HG03175 (cell line): Measurements from ENCODE around the gene PIAS1.

Source experiments
- ATAC-seq: cut with Tn5 transposase; IDR thresholded peaks from one replicate; pipeline ENCODE4 v1.9.1; 2021; ENCODE audit warnings: mild to moderate bottlenecking, moderate library complexity; ENCODE audit not compliant: unreplicated experiment

Gene PIAS1

DNA sequence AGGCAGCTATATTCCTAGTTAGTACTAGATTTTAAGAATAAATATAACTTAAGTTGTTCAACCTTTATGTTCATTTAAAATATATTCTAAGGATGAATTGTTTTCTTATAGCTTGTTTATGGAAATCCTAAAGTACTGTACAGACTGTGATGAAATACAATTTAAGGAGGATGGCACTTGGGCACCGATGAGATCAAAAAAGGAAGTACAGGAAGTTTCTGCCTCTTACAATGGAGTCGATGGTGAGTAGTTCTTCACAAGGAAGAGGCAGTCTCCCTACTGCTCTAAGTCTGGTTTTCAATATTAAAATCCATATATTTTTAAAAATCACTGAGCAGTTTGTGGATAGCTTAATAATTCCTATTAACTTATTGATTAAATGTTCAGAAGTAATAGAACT lies 121.4 kb downstream of the PIAS1 start:
- no peak for ATAC-seq

DNA sequence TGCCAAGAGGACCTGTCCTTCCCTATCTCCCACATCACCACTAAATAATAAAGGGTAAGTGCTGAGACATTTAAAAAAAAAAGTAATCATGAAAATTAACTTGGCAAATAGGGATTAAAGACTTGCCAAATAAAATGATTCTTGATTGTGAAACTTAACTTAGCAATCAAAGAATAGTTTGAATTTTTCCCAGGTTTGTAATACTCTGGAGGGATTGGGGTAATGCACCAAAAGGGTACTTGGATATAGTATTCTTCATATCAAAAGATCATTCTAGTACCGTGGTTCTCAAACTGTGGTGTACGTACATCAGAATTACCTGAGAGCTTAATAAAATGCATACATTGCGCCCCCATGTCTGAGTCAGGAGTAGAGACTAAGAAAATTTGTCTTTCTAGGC lies 122.5 kb downstream of the PIAS1 start:
- no peak for ATAC-seq

DNA sequence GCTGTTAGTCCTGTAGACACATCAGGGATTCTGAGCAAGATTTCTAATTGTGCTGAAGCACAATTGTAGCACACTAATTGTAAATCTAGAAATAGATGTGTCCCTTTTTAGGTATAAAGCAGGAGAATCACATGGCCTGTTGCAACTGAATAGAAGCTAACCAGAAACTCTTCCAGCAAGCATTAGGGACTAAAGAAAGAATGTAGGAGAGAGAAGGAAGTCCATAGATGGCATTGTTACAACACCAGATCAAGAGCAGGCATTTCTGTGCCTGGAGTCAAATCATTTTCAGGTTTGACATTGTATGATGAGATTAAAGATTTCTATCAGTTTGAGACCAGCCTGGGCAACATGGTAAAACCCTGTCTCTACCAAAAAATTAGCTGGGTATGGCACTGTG lies 123.6 kb downstream of the PIAS1 start:
- no peak for ATAC-seq

DNA sequence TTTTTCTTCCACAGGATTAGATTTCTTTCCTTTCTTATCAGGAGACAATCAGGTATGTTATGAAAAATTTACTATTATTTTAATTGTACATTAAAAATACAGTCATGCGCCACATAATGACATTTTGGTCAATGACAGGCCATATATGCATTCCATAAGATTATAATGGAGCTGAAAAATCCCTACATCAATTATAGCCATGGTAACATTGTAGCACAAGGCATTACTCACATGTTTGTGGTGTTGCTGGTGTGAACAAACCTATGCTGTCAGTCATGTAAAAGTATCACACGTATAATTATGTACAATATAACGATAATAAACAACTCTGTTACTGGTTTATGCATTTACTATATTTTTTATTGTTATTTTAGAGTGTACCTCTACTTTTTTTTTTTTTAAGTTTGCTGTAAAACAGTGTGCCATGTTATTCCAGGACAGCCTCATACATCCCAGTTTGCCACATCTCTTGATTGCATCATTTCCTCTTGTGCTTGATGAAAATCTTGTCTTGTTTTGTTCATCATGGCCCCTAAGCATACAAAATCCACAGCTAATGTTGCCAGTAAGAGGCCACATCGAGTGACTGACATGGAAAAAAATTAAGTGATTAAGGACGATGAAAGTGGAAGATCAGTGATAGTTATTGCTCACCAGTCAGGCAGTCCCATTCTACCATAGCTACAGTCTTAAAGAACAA lies 129.7 kb downstream of the PIAS1 start:
- ATAC-seq = no peak

DNA sequence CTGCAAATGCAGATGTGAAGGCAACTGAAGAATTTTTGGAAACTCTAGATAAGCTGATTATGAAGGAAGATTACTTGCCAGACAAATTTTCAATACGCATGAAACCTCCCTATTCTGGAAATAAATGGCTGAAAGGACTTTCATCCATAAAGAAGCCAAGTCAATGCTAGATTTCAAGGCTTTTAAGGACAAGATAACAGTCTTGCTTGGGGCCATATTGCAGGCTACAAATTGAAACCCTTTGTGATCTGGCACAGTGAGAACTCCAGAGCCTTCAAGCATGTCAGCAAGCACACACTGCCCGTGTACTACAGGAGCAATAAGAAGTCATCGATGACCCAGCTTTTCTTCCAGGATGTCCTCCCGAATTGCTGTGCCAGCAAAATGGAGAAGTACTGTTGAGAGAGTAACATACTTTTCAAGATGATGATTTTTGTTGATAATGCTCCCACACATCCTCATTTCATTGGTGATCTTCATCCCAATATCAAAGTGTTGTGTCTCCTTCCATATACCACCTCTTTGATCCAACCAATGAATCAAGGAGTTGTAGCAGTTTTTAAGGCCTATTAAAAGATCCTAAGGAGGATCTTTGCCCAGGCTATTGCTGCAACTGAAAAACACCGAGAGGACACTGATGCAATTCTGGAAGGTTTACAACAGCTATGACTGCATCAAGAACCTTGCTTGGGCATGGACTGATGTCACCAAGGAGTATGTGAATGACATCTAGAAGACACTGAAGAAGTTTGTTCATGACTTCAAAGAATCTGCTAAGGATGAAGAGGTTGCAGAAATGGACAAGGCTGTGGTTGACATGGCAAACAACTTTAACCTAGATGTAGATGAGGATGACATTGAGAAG lies 130.7 kb downstream of the PIAS1 start:
- no peak for ATAC-seq

DNA sequence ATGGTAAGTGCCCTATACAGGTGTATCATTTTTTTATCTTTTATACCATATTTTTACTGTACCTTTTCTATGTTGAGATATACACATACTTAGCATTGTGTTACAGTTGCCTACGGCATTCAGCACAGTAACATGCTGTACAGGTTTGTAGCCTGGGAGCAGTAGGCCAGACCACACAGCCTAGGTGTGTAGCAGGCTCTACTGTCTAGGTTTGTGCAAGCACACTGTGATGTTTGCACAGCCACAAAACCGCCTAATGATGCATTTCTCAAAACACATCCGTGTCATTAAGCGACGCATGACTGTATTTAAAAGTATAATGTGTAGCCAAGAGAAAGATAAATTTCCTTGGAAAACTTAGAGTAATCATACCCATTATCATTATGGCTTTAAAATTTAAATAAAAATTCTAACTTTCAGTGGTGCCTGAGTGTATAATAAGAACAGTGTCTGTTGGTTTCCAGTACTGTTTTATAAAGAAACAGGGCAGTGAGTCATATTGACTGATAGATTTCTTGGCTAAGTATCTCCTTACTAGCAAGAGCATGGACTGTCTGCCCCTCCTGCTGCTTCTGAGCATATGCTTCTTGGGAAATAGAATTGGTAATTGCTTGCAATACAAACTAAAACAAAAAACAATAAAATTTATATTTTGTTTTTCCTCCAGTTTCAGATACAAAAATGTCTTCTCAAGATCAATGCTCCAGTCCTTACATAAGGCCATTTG lies 132.7 kb downstream of the PIAS1 start:
- no peak for ATAC-seq

DNA sequence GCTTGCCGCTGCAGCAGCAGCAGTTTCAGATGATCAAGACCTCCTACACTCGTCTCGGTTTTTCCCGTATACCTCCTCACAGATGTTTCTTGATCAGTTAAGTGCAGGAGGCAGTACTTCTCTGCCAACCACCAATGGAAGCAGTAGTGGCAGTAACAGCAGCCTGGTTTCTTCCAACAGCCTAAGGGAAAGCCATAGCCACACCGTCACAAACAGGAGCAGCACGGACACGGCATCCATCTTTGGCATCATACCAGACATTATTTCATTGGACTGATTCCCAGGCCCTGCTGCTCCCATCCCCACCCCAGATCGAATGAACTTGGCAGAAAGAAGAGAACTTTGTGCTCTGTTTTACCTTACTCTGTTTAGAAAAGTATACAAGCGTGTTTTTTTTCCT lies 133.4 kb downstream of the PIAS1 start:
- ATAC-seq = no peak

DNA sequence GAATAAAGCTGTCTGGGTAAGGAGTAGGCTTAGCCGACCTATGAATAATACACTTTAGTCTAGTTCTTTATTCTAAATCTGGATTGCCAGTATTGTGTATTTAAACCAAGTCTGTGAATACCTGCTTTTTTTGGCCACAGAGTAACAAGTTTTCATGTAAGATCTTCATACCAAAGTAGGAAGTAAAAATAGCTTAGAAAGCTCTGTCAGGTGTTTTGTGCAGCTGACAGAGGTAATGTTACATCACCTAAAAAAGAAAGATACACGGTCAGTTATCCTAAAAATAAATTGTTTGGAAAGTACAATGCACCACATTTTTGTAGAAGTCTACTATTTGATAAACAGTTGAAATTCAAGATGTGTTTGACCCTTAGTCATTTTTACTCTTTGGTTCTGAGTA lies 134.5 kb downstream of the PIAS1 start:
- ATAC-seq = no peak

DNA sequence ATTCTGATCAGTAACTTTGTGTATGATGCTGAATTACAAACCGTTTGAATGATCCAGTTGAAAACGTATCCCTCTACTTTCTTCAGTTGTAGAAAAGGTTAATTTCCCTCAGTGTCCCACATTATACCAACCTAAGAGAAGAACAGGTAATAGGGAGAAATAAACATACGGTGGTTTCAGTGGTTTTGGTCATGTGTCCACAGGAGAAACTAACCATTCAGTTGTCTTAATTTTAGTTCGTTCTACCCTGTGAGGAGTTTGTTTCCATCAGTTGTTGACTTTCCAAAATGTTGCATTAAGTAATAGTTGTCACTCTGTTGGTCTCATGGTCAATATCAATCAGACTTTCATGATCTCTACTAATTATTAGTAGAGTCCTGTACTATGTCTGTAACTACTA lies 135.9 kb downstream of the PIAS1 start:
- no peak for ATAC-seq

DNA sequence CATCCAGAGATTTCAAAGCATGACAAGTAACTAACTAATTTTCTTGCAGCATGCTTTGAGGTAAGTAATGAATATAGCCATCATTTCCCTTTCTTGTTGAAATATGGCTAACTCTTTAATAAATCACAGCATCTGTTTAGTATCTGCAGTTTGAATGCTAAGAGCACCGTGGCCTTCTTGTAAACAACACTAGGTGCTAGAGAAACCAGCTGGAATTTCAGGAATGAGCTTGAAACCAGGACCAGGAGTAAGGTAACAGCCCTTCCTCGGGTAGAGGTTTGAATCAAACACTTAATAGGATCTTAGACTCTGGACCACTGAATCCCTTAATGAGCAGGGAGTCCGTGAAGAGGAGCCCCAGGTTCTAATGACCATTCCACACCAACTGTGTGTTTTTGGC lies 137.4 kb downstream of the PIAS1 start:
- ATAC-seq = no peak

DNA sequence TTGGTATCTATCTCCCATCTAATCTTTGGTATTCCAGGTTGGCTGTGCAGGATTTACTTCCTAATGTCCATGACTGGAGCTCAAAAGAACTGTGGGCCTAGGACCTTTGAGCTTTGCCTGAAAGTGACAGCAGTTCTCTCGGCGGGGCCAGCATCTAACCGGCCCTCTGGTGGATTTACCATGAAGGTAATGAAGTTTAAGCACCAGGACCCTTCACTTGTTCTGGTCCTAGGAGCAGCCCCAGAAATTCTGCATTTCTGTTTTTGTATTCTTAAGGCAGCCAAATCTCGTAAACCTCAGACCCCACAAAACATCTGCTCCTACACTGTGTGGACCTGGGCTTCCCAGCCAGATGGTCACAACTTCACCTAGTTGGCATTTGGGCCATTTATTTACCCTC lies 138.0 kb downstream of the PIAS1 start:
- no peak for ATAC-seq

DNA sequence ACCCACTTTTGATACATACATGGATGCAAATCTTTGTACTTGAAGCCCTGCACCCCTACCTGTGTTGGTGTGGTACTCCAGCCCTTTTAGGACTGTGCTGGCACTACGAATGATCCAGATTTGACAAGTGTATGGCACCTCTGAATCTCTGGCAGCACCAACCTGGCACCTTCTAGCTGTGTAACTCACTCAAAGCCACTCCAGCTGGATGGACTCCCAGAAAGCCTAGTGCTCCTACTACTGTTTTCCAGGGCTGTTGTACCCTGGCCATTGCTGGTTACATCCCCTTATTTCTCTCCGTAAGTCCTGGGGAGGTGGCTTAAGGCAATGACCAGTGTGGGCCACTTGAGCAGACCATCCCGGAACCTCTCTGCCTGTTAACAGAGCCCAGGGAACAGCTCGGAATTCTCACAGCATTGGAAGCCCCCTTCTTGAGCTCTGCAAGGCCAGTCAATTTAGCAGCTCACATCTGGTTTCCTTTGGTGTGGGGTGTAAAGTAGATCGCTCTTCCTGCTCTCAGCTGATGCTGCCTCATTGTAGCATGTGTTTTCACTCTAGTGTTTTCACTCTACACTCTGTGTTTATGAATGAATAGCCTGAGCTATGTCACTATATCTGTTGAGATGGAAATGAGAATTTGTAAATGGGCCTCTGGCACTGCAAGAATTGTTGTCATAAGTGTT lies 138.8 kb downstream of the PIAS1 start:
- no peak for ATAC-seq

DNA sequence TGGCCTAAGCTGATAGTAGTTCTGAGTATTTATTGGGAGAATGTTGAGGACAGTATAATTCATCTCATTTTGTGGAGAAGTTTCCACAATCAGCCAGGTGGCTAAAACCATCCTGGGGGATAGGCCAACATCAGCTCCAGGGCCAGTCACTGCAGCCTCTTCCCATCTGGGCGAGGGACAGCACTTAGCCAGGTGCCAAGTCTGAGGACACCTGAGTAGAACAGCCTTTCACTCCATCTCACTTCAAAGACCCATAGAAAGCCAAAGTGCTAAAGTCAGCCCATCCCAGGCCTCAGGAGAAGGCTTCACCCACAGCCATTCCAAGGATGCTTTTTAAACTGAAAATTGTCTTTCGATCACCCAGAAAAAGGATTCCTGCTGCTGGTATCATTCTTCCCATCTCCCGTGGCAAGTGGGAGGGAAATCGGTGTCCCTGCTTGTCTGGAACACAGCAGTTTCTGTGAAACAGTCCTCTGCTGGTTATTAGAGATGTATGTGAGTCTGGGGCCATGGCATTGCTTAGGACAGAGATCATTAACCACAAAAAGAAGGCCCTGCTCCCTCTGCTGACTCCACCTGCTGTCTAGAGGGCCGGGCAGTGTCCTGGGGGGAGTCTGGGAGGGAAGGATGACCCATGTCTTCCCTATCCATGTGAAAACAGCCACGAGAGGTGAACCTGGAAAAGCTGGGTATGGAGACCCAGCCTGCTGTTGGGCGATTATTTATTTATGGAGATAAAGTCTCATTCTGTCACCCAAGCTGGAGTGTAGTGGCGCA lies 141.4 kb downstream of the PIAS1 start:
- no peak for ATAC-seq

DNA sequence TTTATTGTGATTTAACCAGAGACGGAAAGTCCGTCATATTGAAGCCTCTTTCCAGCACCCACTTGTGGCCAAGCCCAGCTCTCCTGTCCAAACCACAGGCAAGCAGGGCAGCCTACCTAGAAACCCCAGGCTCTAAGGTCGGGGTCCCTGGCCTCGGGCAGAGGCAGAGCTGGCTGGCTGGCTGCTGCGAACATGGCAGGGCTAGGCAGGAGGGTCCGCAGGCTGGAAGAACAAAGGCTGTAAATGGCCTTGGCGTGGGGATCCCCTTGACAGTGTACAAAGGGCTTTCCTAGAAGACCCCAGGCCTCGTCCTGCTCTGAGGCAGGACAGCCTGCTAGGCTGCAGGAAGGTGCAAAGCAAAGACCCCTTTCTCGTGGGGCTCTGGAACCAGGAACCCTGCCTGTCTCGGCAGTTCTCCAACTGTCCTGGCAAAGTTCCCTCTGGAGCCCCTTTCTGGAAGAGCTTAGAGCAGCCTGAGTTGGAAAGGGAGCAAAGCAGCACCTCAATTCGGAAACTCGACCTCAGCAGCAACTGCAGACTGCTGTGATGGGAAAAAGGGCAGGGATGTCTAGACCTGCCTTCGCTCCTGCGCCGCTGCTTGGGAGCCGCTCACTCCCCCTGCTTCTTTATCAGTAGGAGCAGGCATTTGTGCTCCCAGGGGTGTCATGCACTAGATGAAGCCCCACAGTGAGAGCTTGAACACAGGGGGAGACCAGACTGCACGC lies 142.5 kb downstream of the PIAS1 start:
- ATAC-seq = no peak

DNA sequence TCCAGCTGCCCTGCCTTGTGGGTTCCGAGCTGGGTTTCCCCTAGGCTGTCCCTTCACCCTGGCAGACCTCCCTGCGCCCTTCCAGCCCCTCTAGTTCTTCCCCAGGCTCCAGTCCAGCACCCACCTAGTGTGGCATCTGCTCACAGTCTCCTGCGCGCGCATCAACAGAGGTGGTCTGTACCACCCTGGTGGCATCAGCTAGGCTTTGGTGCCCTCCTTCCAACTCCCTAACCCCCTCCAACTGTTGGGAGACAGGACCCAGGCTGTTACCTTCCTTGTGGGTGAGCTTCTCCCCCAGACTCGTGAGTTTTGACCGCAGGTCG lies 143.0 kb downstream of the PIAS1 start:
- ATAC-seq = no peak

DNA sequence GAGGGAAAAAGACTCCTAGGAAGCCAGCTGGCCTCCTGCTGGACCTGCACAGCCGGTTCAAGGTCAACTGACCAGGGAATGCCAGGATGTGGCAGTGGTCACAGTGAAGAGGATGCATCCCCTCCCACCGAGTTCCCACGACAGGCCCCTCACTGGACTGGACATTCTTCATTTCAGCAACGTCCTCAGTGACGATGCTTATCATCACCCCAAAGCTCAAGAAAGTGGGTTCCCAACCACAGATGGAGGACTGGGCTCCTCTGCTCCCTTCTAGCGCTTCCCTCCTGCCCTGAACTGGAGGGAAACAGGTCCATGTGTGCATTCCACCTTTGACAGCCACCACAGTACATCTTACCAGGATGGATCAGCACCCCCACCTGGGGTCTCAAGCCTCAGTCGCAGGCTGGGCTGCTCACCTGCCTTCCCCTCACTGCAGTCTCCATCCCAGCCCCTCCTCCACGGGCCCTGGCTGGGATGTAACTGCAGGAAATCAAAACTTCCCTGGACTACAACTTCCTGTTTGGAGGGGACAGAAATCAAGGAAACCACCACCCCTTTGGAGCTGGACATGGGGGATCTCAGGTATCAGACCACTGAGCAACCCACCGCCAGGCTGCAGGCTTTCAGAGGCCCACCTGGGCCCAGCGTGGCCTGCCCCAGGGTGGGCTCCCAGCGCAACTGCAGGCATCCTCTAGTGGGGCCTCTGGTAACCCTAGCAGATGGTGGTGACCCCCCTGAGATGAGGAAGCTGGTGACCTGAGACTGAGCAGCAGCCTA lies 143.7 kb downstream of the PIAS1 start:
- ATAC-seq = no peak

DNA sequence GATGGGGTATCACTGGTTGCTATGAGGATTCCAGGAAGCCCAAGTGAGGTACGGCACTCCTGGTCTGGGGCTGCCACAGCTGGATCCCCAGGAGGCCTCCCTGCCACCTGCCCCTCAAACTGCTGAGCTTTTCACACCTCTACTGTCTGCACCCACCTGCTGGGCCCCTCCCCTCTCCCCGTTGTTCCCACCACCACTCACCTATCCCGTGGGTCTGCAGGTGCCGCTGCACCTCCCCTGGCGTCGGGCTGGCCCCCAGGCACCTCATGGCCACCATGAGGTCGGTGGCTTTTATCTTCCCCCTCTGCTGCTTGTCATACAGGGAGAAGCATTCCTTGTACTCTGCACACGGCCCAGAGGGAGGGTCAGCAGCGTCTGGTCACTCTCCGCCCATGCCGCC lies 145.2 kb downstream of the PIAS1 start:
- no peak for ATAC-seq

DNA sequence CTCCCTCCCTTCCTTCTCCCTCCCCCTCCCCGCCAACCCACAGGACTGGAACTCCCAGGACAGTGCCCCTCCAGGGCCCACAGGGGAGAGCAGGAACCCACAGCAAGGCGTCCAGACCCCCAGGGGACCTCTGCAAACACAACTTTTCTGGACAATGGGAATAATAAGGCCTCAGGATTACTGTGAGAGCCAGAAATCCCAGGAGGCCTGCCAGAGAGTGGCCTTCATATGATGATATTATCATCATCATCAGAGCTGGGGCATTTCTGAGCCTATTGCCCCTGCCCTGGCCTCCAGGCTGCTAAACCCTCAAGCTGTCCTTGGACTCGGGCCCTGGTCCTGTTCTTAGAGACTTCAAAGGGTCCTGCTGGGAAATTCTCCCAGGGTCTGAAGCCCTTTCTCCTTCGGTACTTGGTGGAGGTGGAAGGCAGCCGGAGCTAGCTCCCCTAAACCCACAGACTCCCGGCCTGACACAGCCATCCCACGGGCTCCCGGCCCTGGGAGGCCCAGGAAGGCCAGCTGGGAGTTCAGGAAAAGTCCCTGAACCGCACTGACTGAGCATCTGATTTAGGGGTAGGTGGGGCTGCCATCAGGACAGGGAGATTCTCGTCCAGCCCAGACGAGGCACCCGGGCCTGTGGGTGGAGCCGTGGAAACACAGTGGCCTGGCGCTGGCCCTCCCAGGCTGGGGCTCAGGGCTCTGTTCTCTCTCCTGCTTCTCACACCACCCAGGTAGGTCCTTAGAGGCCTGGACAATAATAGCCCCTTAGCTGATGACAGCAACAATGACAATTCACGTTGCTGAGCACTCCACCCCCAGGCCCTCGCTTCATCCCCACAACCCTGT lies 146.1 kb downstream of the PIAS1 start:
- no peak for ATAC-seq
